ENCODE results near the gene BUD13. TPM values are rescaled to one million over a fixed set of nuclear protein-coding genes. Genes with fewer than 3 reads are reported as not detected.

The BUD13 gene
- total and polyA plus RNA-seq, 2 of the 13 experiments (the other 11 are each of a cell fraction or from before 2014, with no cell fraction given) = 13.3 to 25.9 TPM

- no peak for TF ChIP-seq KDM2A (CRISPR knock-in tag; IDR thresholded peaks at IDR 0.05; ENCODE audit: borderline replicate concordance, low read depth)
- TF ChIP-seq ZNF30 (CRISPR knock-in tag; IDR thresholded peaks at IDR 0.05) = no peak
- no peak for TF ChIP-seq NFAT5 (CRISPR knock-in tag; IDR thresholded peaks at IDR 0.05)
- TF ChIP-seq ZNF564 (CRISPR knock-in tag; IDR thresholded peaks at IDR 0.05) = peak; percentile 27; the same call in 1 of the 2 replicates
- no peak for TF ChIP-seq AKNA (CRISPR knock-in tag; IDR thresholded peaks at IDR 0.05; ENCODE audit: borderline replicate concordance)
- no peak for TF ChIP-seq SP1 (IDR thresholded peaks at IDR 0.05)
- peak; percentile 63 for TF ChIP-seq SP1 (CRISPR knock-in tag; IDR thresholded peaks at IDR 0.05)
- TF ChIP-seq HMGXB3 (CRISPR knock-in tag; IDR thresholded peaks at IDR 0.05; ENCODE audit: borderline replicate concordance) = peak; percentile 63; the same call in 1 of the 2 replicates
- peak; percentile 49 for TF ChIP-seq RBFOX2 (IDR thresholded peaks at IDR 0.05; ENCODE audit: low read depth, low read length)
- no peak for TF ChIP-seq THAP8 (CRISPR knock-in tag; IDR thresholded peaks at IDR 0.05; ENCODE audit: borderline replicate concordance)
- TF ChIP-seq ZNF383 (CRISPR knock-in tag; IDR thresholded peaks at IDR 0.05; ENCODE audit: borderline replicate concordance) = no peak
- peak; percentile 79 for TF ChIP-seq ARNTL (CRISPR knock-in tag; IDR thresholded peaks at IDR 0.05)
Observed at GRCh38 chr11:116808262-116809175, 35.7 kb upstream of the BUD13 start (continued).

All from HepG2 (cell line).